Choroid plexus epithelial cell (primary cell): ENCODE results near the gene TNFRSF8.

Experiments
- DNase-seq: peaks from one replicate; pipeline ENCODE4 v3.0.0-alpha.2; 2010; ENCODE audit warnings: low read depth
- H3K4me3 ChIP-seq: 2 replicates; pipeline ENCODE4 v1.5.1; 2011; ENCODE audit warnings: low read depth, mild to moderate bottlenecking, control low read depth, low read length, moderate library complexity
- CTCF ChIP-seq: conservative IDR thresholded peaks from 2 replicates; pipeline ENCODE4 v1.5.1; 2011; ENCODE audit warnings: low read depth, mild to moderate bottlenecking, control low read depth, inconsistent platforms, low read length, moderate library complexity

The TNFRSF8 gene

DNA sequence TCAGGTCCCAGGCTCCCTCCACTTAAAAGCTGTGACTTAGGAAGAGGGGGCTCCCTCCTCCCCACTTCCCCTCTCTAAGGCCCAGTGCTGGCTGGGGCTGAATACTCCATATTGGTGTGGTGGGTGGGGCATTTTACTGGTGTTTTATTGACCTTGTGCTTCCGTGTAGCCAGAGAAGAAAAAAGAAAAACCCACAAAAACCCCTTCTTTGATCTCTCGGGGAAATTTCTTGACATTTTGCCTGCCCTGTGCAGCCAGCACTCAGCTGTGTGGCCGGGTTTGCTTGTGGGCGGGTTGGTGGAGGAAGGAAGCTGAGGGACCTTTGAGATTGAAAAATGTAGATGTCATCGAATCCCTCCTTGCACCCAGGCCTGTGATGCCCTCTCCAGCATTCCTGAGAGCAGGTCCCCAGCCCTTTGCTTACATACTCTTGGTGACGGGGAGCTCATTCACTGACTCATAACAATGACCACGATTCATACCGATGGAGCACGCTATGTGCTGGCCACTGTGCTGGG, 24.8 kb downstream of the TNFRSF8 start:
- no peak for TF ChIP-seq CTCF
- peak; percentile 9 for DNase-seq

DNA sequence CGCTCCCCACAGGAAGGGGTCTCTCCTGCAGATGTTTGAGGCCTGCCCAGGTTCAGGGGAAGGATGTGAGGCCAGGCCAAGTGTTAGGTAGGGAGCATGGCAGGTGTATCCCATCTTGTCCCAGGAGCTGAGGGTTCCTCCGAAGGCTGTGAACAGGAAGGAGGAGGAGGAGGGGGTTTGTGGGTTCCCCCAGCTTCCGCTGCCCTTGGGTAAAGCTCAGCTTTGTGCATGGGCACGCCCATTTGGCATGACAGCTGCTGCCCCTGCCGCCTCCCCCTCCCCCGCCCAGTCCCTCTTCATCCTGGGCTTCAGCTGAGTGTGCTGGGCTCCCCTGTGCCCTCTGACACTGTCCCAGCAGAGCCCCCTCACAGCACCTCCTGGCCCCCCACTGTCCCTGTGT, 25.5 kb downstream of the TNFRSF8 start:
- DNase-seq: no peak
- no peak overlapping the region for H3K4me3 ChIP-seq
- no peak for TF ChIP-seq CTCF

More for the DNA sequence above, 24.8 kb downstream of the TNFRSF8 start:
- no peak overlapping the region for H3K4me3 ChIP-seq

DNA sequence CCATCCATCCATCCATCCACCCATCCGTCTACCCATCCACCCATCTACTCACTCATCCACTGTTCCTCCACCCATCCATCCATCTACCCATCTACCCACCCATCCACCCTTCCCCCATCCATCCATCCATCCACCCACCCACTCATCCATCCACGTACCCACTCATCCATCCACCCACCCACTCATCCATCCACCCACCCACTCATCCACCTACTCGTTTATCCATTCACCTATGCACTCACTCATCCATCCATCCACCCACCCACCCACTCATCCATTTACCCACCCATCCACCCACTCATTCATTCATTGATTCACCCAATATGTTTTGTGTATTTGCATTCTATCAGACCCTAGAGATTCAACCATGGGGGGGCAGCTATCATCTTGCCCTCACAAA, 27.2 kb downstream of the TNFRSF8 start:
- no peak overlapping the region for H3K4me3 ChIP-seq
- no peak for TF ChIP-seq CTCF

GRCh38 chr1:12091191-12091590, 28.1 kb downstream of the TNFRSF8 start:
- H3K4me3 ChIP-seq: no peak overlapping the region

More for the DNA sequence above, 27.2 kb downstream of the TNFRSF8 start:
- DNase-seq: no peak

DNA sequence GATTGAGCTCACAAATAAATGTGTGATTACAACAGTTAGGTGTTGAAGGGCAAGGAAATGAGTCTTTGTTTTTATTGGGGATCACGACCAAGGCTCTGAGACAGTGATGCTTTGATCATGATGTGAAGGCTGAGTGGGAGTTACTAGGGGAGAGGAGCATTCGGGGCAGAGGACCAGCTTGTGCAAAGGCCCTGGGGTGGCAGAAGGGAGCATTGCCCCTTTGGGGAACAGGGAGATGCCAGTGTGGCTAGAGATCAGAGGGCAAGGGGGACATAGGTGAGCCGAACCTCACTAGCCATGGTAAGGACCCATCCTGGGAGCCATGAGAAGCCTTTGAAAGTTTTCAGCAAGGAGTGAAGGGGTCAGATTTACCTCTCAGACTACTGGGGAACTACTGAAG, 31.1 kb downstream of the TNFRSF8 start:
- no peak overlapping the region for H3K4me3 ChIP-seq
- TF ChIP-seq CTCF: no peak
- DNase-seq: no peak

More at GRCh38 chr1:12091191-12091590, 28.1 kb downstream of the TNFRSF8 start:
- TF ChIP-seq CTCF: no peak
- no peak for DNase-seq

DNA sequence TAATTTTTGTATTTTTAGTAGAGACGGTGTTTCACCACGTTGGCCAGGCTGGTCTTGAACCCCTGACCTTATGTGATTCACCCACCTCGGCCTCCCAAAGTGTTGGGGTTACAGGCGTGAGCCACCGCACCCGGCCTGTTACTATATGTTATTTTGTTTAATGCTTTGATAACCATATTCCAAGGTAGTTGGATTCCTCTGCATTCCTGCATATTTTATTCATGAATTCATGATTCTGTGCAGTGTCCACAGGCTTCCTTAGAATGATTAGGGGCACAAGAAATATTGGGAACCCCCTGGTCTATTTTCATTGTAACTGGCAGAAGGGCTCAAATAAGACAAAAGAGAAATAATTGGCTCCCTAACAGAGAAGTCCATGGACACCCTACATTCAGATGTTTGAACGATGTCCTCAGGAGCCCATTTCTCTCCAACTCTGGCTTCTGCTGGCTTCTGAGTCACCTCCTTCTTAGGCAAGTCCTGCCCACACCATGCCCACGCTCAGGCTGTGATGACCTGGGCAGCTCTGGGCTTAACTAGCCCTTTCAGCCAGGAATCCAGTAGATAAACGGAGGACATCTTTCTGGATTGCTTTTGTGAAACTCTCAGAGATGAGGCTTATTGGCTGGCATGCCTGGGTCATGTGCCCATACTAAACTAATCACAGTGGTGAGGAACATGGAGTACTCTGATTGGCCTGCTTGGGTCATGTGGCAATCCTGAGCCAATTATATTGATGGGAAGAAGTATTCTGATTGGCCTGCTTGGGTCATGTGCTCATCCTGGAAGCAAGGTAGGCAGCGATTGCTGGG, 32.6 kb downstream of the TNFRSF8 start:
- no peak for TF ChIP-seq CTCF
- no peak overlapping the region for H3K4me3 ChIP-seq
- DNase-seq: peak; percentile 24

GRCh38 chr1:12096615-12097014, 33.5 kb downstream of the TNFRSF8 start:
- no peak overlapping the region for H3K4me3 ChIP-seq
- no peak for TF ChIP-seq CTCF
- no peak for DNase-seq
